HepG2 (cell line): ENCODE data around the gene GBX1. TPM values are rescaled to one million over a fixed set of nuclear protein-coding genes. Genes with fewer than 3 reads are reported as not detected.
A peak's percentile ranks its signal among the peaks of the same experiment; 100 is the strongest.

Experiments used
- ATAD3A ChIP-seq: sonication (generic); formaldehyde crosslinking; IDR thresholded peaks from 2 replicates; pipeline ENCODE4 v1.4.0; 2020; ENCODE audit warnings: missing genetic modification reagents
- ATRX ChIP-seq: sonication (generic); formaldehyde crosslinking; IDR thresholded peaks from 2 replicates; pipeline ENCODE4 v1.4.0; 2020; ENCODE audit warnings: missing genetic modification reagents, borderline replicate concordance
- CEBPZ ChIP-seq: IDR thresholded peaks from 2 replicates; pipeline ENCODE4 v1.6.1; 2012; ENCODE audit warnings: low read length, improper control_type of control experiment
- ELK4 ChIP-seq: sonication (generic); formaldehyde crosslinking; IDR thresholded peaks from 2 replicates; pipeline ENCODE4 v1.9.0; 2021; ENCODE audit warnings: missing genetic modification reagents, borderline replicate concordance
- KLF16 ChIP-seq, 2 experiments: sonication (generic) in 1 of 2; formaldehyde crosslinking in 1 of 2; IDR thresholded peaks; 2 replicates each; pipeline versions ENCODE4 v1.6.1 to v1.8.0; 2016 to 2023; ENCODE audit warnings: missing genetic modification reagents in 2 of 2, missing compliant biosample characterization in 1 of 2
- NFYB ChIP-seq: sonication (generic); formaldehyde crosslinking; IDR thresholded peaks from 2 replicates; pipeline ENCODE4 v1.4.0; 2020; ENCODE audit warnings: missing genetic modification reagents
- RXRA ChIP-seq: sonication (generic); formaldehyde crosslinking; IDR thresholded peaks from 2 replicates; pipeline ENCODE4 v1.5.1; 2020; ENCODE audit warnings: missing genetic modification reagents
- SMAD3 ChIP-seq: sonication (generic); formaldehyde crosslinking; IDR thresholded peaks from 2 replicates; pipeline ENCODE4 v1.4.0; 2020; ENCODE audit warnings: missing genetic modification reagents
- TFAP4 ChIP-seq: sonication (generic); IDR thresholded peaks from 2 replicates; pipeline ENCODE4 v1.6.1; 2016; ENCODE audit warnings: low read depth, borderline replicate concordance
- THAP11 ChIP-seq: IDR thresholded peaks from 2 replicates; pipeline ENCODE4 v1.6.1; 2016; ENCODE audit warnings: missing biosample characterization, missing genetic modification reagents
- TIGD3 ChIP-seq: sonication (generic); formaldehyde crosslinking; IDR thresholded peaks from 2 replicates; pipeline ENCODE4 v1.5.1; 2020; ENCODE audit warnings: mild to moderate bottlenecking, missing genetic modification reagents, borderline replicate concordance
- U2AF2 ChIP-seq: fragments of 200-400 bp; formaldehyde crosslinking; IDR thresholded peaks from 2 replicates; pipeline ENCODE4 v1.6.1; 2017; ENCODE audit warnings: low read depth, mild to moderate bottlenecking, low read length
- ZBTB20 ChIP-seq: sonication (generic); formaldehyde crosslinking; IDR thresholded peaks from 2 replicates; pipeline ENCODE4 v1.8.1; 2023; ENCODE audit warnings: missing genetic modification reagents, low read depth, mild to moderate bottlenecking, borderline replicate concordance
- ZNF17 ChIP-seq: sonication (generic); formaldehyde crosslinking; IDR thresholded peaks from 2 replicates; pipeline ENCODE4 v1.5.0; 2020; ENCODE audit warnings: mild to moderate bottlenecking, missing genetic modification reagents
- ZNF235 ChIP-seq: sonication (generic); formaldehyde crosslinking; IDR thresholded peaks from 2 replicates; pipeline ENCODE4 v1.8.1; 2023; ENCODE audit warnings: mild to moderate bottlenecking, missing genetic modification reagents, borderline replicate concordance
- ZNF639 ChIP-seq: conservative IDR thresholded peaks from 2 replicates; pipeline ENCODE4 v1.6.1; 2018; ENCODE audit warnings: missing genetic modification reagents
- ZNF710 ChIP-seq: sonication (generic); formaldehyde crosslinking; IDR thresholded peaks from 2 replicates; pipeline ENCODE4 v1.5.0; 2020; ENCODE audit warnings: mild to moderate bottlenecking, missing genetic modification reagents, borderline replicate concordance
- polyA plus RNA-seq, 8 experiments: library from polyadenylated mRNA; depleted of rRNA in 3 of 8; stranded (reverse) in 7 of 8; unstranded in 1 of 8; fragments of >200 nt; fragmentation: Illumina TruSeq in 4 of 8; extraction: Trizol in 4 of 8; gene quantifications; 2 replicates each; pipeline versions ENCODE4 v1.2.1 to v1.2.3, GENCODE V29; 2011 to 2016; ENCODE audit warnings: low read depth in 4 of 8, missing spikeins in 1 of 8, mixed read lengths in 1 of 8; ENCODE audit not compliant: insufficient read depth in 1 of 8
- total RNA-seq, 5 experiments: library from RNA; depleted of rRNA; stranded (reverse); fragments of >200 nt; fragmentation: Illumina TruSeq; extraction: Trizol; gene quantifications; 2 replicates each; pipeline ENCODE4 v1.2.3, GENCODE V29; 2016; ENCODE audit warnings: low read depth in 1 of 5

GBX1 gene
- total and polyA plus RNA-seq, 2 of the 13 experiments (the other 11 are each of a cell fraction or from before 2014, with no cell fraction given) = not detected

GRCh38 chr7:151172273-151173141, 5.0 kb upstream of the GBX1 start (continued):
- no peak for TF ChIP-seq ZNF710
- TF ChIP-seq ZBTB20 (CRISPR knock-in tag) = no peak
- TF ChIP-seq KLF16 (CRISPR knock-in tag; IDR thresholded peaks at IDR 0.05) = peak in 1 of 2 experiments; percentile 69; a peak in 1 of 4 replicates
- TF ChIP-seq ATRX (CRISPR knock-in tag) = no peak
- TF ChIP-seq ATAD3A (CRISPR knock-in tag) = no peak
- TF ChIP-seq TFAP4 = no peak
- TF ChIP-seq U2AF2 = no peak
- TF ChIP-seq NFYB (CRISPR knock-in tag) = 0 out of 2 replicates have a peak, but pooled peaks have one; percentile 36
- no peak for TF ChIP-seq ZNF639
- TF ChIP-seq CEBPZ = no peak
- no peak for TF ChIP-seq ZNF17
- TF ChIP-seq THAP11 = peak; percentile 71; the same call in 1 of the 2 replicates
- TF ChIP-seq TIGD3 = no peak
- TF ChIP-seq RXRA (CRISPR knock-in tag) = 0 out of 2 replicates have a peak, but pooled peaks have one; percentile 25
- peak; percentile 44; the same call in 1 of the 2 replicates for TF ChIP-seq SMAD3 (CRISPR knock-in tag)
- no peak for TF ChIP-seq ELK4 (CRISPR knock-in tag)
- TF ChIP-seq ZNF235 (CRISPR knock-in tag) = 0 out of 2 replicates have a peak, but pooled peaks have one; percentile 39
